GM18511 (cell line): ENCODE data around the gene RASSF9.

Experiments
- ATAC-seq: cut with Tn5 transposase; IDR thresholded peaks from one replicate; pipeline ENCODE4 v1.9.1; 2021; ENCODE audit warnings: mild to moderate bottlenecking, moderate library complexity; ENCODE audit not compliant: unreplicated experiment

The RASSF9 gene

GRCh38 chr12:85821759-85822158, 14.4 kb downstream of the RASSF9 start:
- ATAC-seq = no peak

GRCh38 chr12:85821206-85821605, 15.0 kb downstream of the RASSF9 start:
- no peak for ATAC-seq

- ATAC-seq = no peak
Measured at GRCh38 chr12:85820101-85820500, 16.1 kb downstream of the RASSF9 start.

- no peak for ATAC-seq
Measured at GRCh38 chr12:85814741-85815140, 21.5 kb downstream of the RASSF9 start.

- ATAC-seq = no peak
Measured at GRCh38 chr12:85814071-85814470, 22.1 kb downstream of the RASSF9 start.

GRCh38 chr12:85809500-85809899, 26.7 kb downstream of the RASSF9 start:
- ATAC-seq = no peak

GRCh38 chr12:85807730-85808129, 28.5 kb downstream of the RASSF9 start:
- ATAC-seq = no peak

GRCh38 chr12:85805654-85806053, 30.6 kb downstream of the RASSF9 start:
- no peak for ATAC-seq

- ATAC-seq = no peak
Measured at GRCh38 chr12:85804663-85805062, 31.5 kb downstream of the RASSF9 start.

- no peak for ATAC-seq
Measured at GRCh38 chr12:85803923-85804322, 32.3 kb downstream of the RASSF9 start.

- ATAC-seq = no peak
Measured at GRCh38 chr12:85803231-85803630, 33.0 kb downstream of the RASSF9 start.

GRCh38 chr12:85798122-85798521, 38.1 kb downstream of the RASSF9 start:
- no peak for ATAC-seq

- no peak for ATAC-seq
Measured at GRCh38 chr12:85796001-85796400, 40.2 kb downstream of the RASSF9 start.

GRCh38 chr12:85794531-85794930, 41.7 kb downstream of the RASSF9 start:
- ATAC-seq = no peak

GRCh38 chr12:85784096-85784720, 52.0 kb downstream of the RASSF9 start:
- ATAC-seq = no peak

- no peak for ATAC-seq
Measured at GRCh38 chr12:85782711-85783110, 53.5 kb downstream of the RASSF9 start.

GRCh38 chr12:85781766-85782165, 54.4 kb downstream of the RASSF9 start:
- ATAC-seq = no peak

- no peak for ATAC-seq
Measured at GRCh38 chr12:85779768-85780167, 56.4 kb downstream of the RASSF9 start.

- ATAC-seq = no peak
Measured at GRCh38 chr12:85775091-85775490, 61.1 kb downstream of the RASSF9 start.

GRCh38 chr12:85765453-85765869, 70.7 kb downstream of the RASSF9 start:
- ATAC-seq = no peak

- ATAC-seq = no peak
Measured at GRCh38 chr12:85759623-85760022, 76.6 kb downstream of the RASSF9 start.

- no peak for ATAC-seq
Measured at GRCh38 chr12:85759091-85759490, 77.1 kb downstream of the RASSF9 start.

- ATAC-seq = no peak
Measured at GRCh38 chr12:85755760-85756159, 80.4 kb downstream of the RASSF9 start.
